ENCODE results near the gene PKD2L1.

- TF ChIP-seq YY1 (IDR thresholded peaks at IDR 0.05; ENCODE audit: insufficient read depth, insufficient read length) (no peak), ZNF274 (IDR thresholded peaks at IDR 0.05; ENCODE audit: low read depth, low read length) (no peak), SUZ12 (IDR thresholded peaks at IDR 0.05; ENCODE audit: extremely low read depth, insufficient read depth, insufficient read length) (no peak)
Observed at GRCh38 chr10:100254191-100254590, 75.8 kb downstream of the PKD2L1 start.
